PC-9 (cell line): Measurements from ENCODE around the gene TMEM271. TPM values are rescaled to one million over a fixed set of nuclear protein-coding genes. Genes with fewer than 3 reads are reported as not detected.

ENCODE experiments used
- BruUV-seq: library from RNA; stranded (reverse); fragments of 400-500 nt; replicated peaks from 2 replicates; lab custom pipeline; 2021; lab: Mats Ljungman, UMichigan
- CTCF ChIA-PET: fragments of 300-600 bp; sonication (Branson Sonifier 250); formaldehyde crosslinking; loops from one replicate; lab custom pipeline; 2022; ENCODE audit warnings: antibody characterized with exemption; lab: Charles Lee
- POLR2A ChIA-PET: fragments of 300-600 bp; sonication (Branson Sonifier 250); formaldehyde crosslinking; loops from one replicate; lab custom pipeline; 2022; ENCODE audit warnings: antibody characterized with exemption; ENCODE audit not compliant: unreplicated experiment; lab: Charles Lee
- DNase-seq, 2 experiments: peaks; one replicate each; pipeline versions ENCODE4 v3.0.0 to v3.0.0-alpha.2; 2015 to 2022; ENCODE audit warnings: mixed read lengths in 1 of 2
- H2AFZ ChIP-seq: fragments of 200-600 bp; sonication (generic); 2 replicates; pipeline ENCODE4 v1.8.1; 2017; ENCODE audit warnings: antibody characterized with exemption
- H3F3A ChIP-seq: fragments of 200-600 bp; sonication (generic); 2 replicates; pipeline ENCODE4 v1.8.1; 2017; ENCODE audit warnings: antibody characterized with exemption, mild to moderate bottlenecking, low read depth; ENCODE audit not compliant: insufficient read depth
- H3K27ac ChIP-seq: fragments of 200-600 bp; sonication (generic); 2 replicates; pipeline ENCODE4 v1.6.1; 2016; ENCODE audit warnings: mixed run types
- H3K27me3 ChIP-seq: fragments of 200-600 bp; sonication (generic); 2 replicates; pipeline ENCODE4 v1.6.1; 2016; ENCODE audit warnings: low read depth, mixed run types; ENCODE audit not compliant: insufficient read depth
- H3K36me3 ChIP-seq: fragments of 200-600 bp; sonication (generic); 2 replicates; pipeline ENCODE4 v1.6.1; 2016; ENCODE audit warnings: low read depth, mixed run types
- H3K4me1 ChIP-seq: fragments of 200-600 bp; sonication (generic); replicated peaks from 2 replicates; pipeline ENCODE4 v1.6.1; 2016; ENCODE audit warnings: mixed run types; ENCODE audit not compliant: insufficient read depth
- H3K4me2 ChIP-seq: fragments of 200-600 bp; sonication (generic); 2 replicates; pipeline ENCODE4 v1.6.1; 2017; ENCODE audit warnings: mixed run types
- H3K4me3 ChIP-seq: fragments of 200-600 bp; sonication (generic); 2 replicates; pipeline ENCODE4 v1.6.1; 2016; ENCODE audit warnings: mixed run types
- H3K79me2 ChIP-seq: fragments of 200-600 bp; sonication (generic); 2 replicates; pipeline ENCODE4 v1.6.1; 2017; ENCODE audit warnings: low read depth, mixed run types
- H3K9me2 ChIP-seq: fragments of 200-600 bp; sonication (generic); 2 replicates; pipeline ENCODE4 v1.8.1; 2017; ENCODE audit warnings: mild to moderate bottlenecking; ENCODE audit not compliant: insufficient read depth
- H3K9me3 ChIP-seq: fragments of 200-600 bp; sonication (generic); 2 replicates; pipeline ENCODE4 v1.8.1; 2016; ENCODE audit warnings: low read depth; ENCODE audit not compliant: insufficient read depth
- H4K20me1 ChIP-seq: fragments of 200-600 bp; sonication (generic); 2 replicates; pipeline ENCODE4 v1.8.1; 2017; ENCODE audit not compliant: insufficient read depth
- CTCF ChIP-seq: fragments of 200-600 bp; sonication (generic); conservative IDR thresholded peaks from 2 replicates; pipeline ENCODE4 v1.6.1; 2017; ENCODE audit warnings: mixed run types, antibody characterized with exemption, mild to moderate bottlenecking, moderate library complexity
- EZH2 ChIP-seq: fragments of 200-600 bp; sonication (generic); IDR thresholded peaks from 2 replicates; pipeline ENCODE4 v1.8.0; 2017; ENCODE audit warnings: antibody characterized with exemption, low read depth
- intact Hi-C: fragments of 100-400 bp; cut with micrococcal nuclease; formaldehyde crosslinking; loops from one replicate; pipeline ENCODE4 v1.10.0; 2022; ENCODE audit not compliant: unreplicated experiment
- total RNA-seq: library from RNA; stranded (reverse); gene quantifications from 2 replicates; pipeline ENCODE4 v1.2.3, GENCODE V29; 2021

Gene TMEM271
- total RNA-seq, 1 experiment from 2014 or later: not detected

- POLR2A ChIA-PET: no interaction called here
- Histone ChIP-seq H2AFZ (no peak overlapping the region), H3K9me3 (peaks cover 12% of the 10 kb centered on the region; the same call in 1 of the 2 replicates), H3K4me3 (no peak overlapping the region), H3K27me3 (peaks cover 82% of the 10 kb centered on the region), H3K27ac (no peak overlapping the region), H3K79me2 (no peaks in the 10 kb centered on the region), H3F3A (no peaks in the 10 kb centered on the region), H4K20me1 (no peaks in the 10 kb centered on the region), H3K4me1 (no peaks in the 10 kb centered on the region), H3K9me2 (no peaks in the 10 kb centered on the region), H3K36me3 (no peaks in the 10 kb centered on the region), H3K4me2 (no peak overlapping the region)
- CTCF ChIA-PET: no interaction called here
- no peak for DNase-seq
- intact Hi-C loops: no loop called here
- BruUV-seq: no TSS peak
- TF ChIP-seq CTCF: no peak
- no peak for TF ChIP-seq EZH2
These were observed 27.1 kb downstream of the TMEM271 start for GRCh38 chr4:548976-549375.

GRCh38 chr4:545612-546011, 30.5 kb downstream of the TMEM271 start:
- Histone ChIP-seq H3K79me2 (no peaks in the 10 kb centered on the region), H3K4me2 (no peak overlapping the region), H3K36me3 (no peaks in the 10 kb centered on the region), H4K20me1 (no peaks in the 10 kb centered on the region; the same call in 1 of the 2 replicates), H3K9me3 (no peaks in the 10 kb centered on the region), H3K27ac (no peak overlapping the region), H2AFZ (no peak overlapping the region), H3K9me2 (no peaks in the 10 kb centered on the region), H3K27me3 (peaks cover 67% of the 10 kb centered on the region), H3F3A (peaks cover 3% of the 10 kb centered on the region; the same call in 1 of the 2 replicates), H3K4me1 (no peaks in the 10 kb centered on the region), H3K4me3 (no peak overlapping the region)
- BruUV-seq: no TSS peak
- DNase-seq: no peak
- ChIA-PET CTCF (no interaction called here), POLR2A (interaction anchor here (0.5 to 0.6 kb wide), 2 partner anchors 13 to 142 kb away, joined by 4 to 5 read pairs; no protein-coding TSS in a partner anchor)
- TF ChIP-seq CTCF (no peak), EZH2 (no peak)
- intact Hi-C loops: no loop called here

- POLR2A ChIA-PET: no interaction called here
- no peaks in the 10 kb centered on the region for H3K4me1 ChIP-seq
- peaks cover 66% of the 10 kb centered on the region for H3K27me3 ChIP-seq
- BruUV-seq: no TSS peak
- H4K20me1 ChIP-seq: no peaks in the 10 kb centered on the region; the same call in 1 of the 2 replicates
- no peaks in the 10 kb centered on the region for H3K9me3 ChIP-seq
- H3F3A ChIP-seq: peaks cover 4% of the 10 kb centered on the region; the same call in 1 of the 2 replicates
- no peak overlapping the region for H3K27ac ChIP-seq
- TF ChIP-seq CTCF: no peak
- no peak for TF ChIP-seq EZH2
- DNase-seq: no peak
- no peak overlapping the region for H2AFZ ChIP-seq
- no peaks in the 10 kb centered on the region for H3K9me2 ChIP-seq
- no peaks in the 10 kb centered on the region for H3K36me3 ChIP-seq
- intact Hi-C loops: no loop called here
- no peak overlapping the region for H3K4me3 ChIP-seq
- H3K4me2 ChIP-seq: no peak overlapping the region
- no peaks in the 10 kb centered on the region for H3K79me2 ChIP-seq
- CTCF ChIA-PET: no interaction called here
These were observed 31.5 kb downstream of the TMEM271 start for GRCh38 chr4:544386-545105.
